Tibial nerve (tissue), 4 donors: ENCODE measurements around the gene MST1R. TPM values are rescaled to one million over a fixed set of nuclear protein-coding genes. Genes with fewer than 3 reads are reported as not detected.

Experiments
- DNase-seq, 2 donors: peaks; one replicate each; pipeline ENCODE4 v3.0.0-alpha.2; 2019; ENCODE audit warnings: low spot score in 2 of 2
- H3K27ac ChIP-seq, 4 donors: fragments of 200-600 bp; sonication (generic) in 3 of 4; one replicate each; pipeline ENCODE4 v1.5.1; 2017 to 2019; ENCODE audit warnings: mild to moderate bottlenecking in 1 of 4
- H3K27me3 ChIP-seq, 2 donors: fragments of 200-600 bp; sonication (generic) in 1 of 2; one replicate each; pipeline versions ENCODE4 v1.5.1 to v1.6.0; 2017 to 2019
- H3K36me3 ChIP-seq, 3 donors: fragments of 200-600 bp; sonication (generic); one replicate each; pipeline ENCODE4 v1.5.1; 2018 to 2019
- H3K4me1 ChIP-seq, 4 donors: fragments of 200-600 bp; sonication (generic) in 3 of 4; one replicate each; pipeline ENCODE4 v1.5.1; 2017 to 2019
- H3K4me3 ChIP-seq, 4 donors: fragments of 200-600 bp; sonication (generic) in 3 of 4; one replicate each; pipeline ENCODE4 v1.5.1; 2017 to 2019; ENCODE audit warnings: mild to moderate bottlenecking in 1 of 4, moderate library complexity in 1 of 4
- H3K9me3 ChIP-seq, 4 donors: fragments of 200-600 bp; sonication (generic) in 3 of 4; one replicate each; pipeline ENCODE4 v1.5.1; 2017 to 2019
- CTCF ChIP-seq, 5 experiments: fragments of 200-600 bp in 3 of 5; fragments of 450-650 bp in 2 of 5; sonication (generic) in 3 of 5; IDR thresholded peaks; one replicate each; pipeline ENCODE4 v1.5.1; 2016 to 2019; ENCODE audit warnings: antibody characterized with exemption in 5 of 5, mild to moderate bottlenecking in 3 of 5, moderate library complexity in 2 of 5
- EP300 ChIP-seq, 2 donors: sonication (generic); formaldehyde crosslinking; IDR thresholded peaks; one replicate each; pipeline ENCODE4 v1.6.1; 2017; ENCODE audit warnings: antibody characterized with exemption in 2 of 2, mild to moderate bottlenecking in 1 of 2
- POLR2A ChIP-seq, 2 donors: fragments of 450-650 bp; IDR thresholded peaks; one replicate each; pipeline ENCODE4 v1.6.1; 2017; ENCODE audit warnings: antibody characterized with exemption in 2 of 2, mild to moderate bottlenecking in 2 of 2, moderate library complexity in 2 of 2
- WGBS, 2 donors: methylation state at CpG; one replicate each; pipeline ENCODE4 v1.1.5; 2018; 5-methylcytosine and 5-hydroxymethylcytosine counted together
- total RNA-seq, 4 donors: library from RNA; depleted of rRNA; stranded (reverse); fragments of >200 nt; gene quantifications; one replicate each; pipeline ENCODE4 v1.1.0, GENCODE V29; 2016

The MST1R gene
- total RNA-seq, 4 donors from 2014 or later = 1.0 to 2.8 (median 2.3) TPM

GRCh38 chr3:49895791-49896190 is 7.9 kb downstream of the MST1R start:
- no peak overlapping the region for H3K4me3 ChIP-seq
- no peak for DNase-seq
- no peaks in the 10 kb centered on the region for H3K27me3 ChIP-seq
- H3K27ac ChIP-seq = no peak overlapping the region
- no peaks in the 10 kb centered on the region for H3K4me1 ChIP-seq
- peaks cover 0 to 5% (median 0%) of the 10 kb centered on the region in 3 donors for H3K36me3 ChIP-seq
- WGBS, 2 donors = 84 to 93% methylated on average over 7 to 9 of the region's 9 CpGs
- TF ChIP-seq EP300 (IDR thresholded peaks at IDR 0.05) = no peak
- no peaks in the 10 kb centered on the region for H3K9me3 ChIP-seq

GRCh38 chr3:49889296-49889695 is 14.4 kb downstream of the MST1R start:
- no peak for TF ChIP-seq CTCF (IDR thresholded peaks at IDR 0.05)
- no peak for TF ChIP-seq EP300 (IDR thresholded peaks at IDR 0.05)
- TF ChIP-seq POLR2A (IDR thresholded peaks at IDR 0.05) = no peak
- no peaks in the 10 kb centered on the region for H3K36me3 ChIP-seq
- 68 to 75% methylated on average over 10 of the region's 10 CpGs for WGBS, 2 donors
- no peaks in the 10 kb centered on the region for H3K9me3 ChIP-seq
- no peak overlapping the region for H3K4me3 ChIP-seq
- DNase-seq = no peak
- H3K27ac ChIP-seq = no peak overlapping the region
- no peaks in the 10 kb centered on the region for H3K27me3 ChIP-seq
- H3K4me1 ChIP-seq = no peaks in the 10 kb centered on the region

GRCh38 chr3:49886922-49887265 is 16.8 kb downstream of the MST1R start:
- H3K4me1 ChIP-seq = peaks cover 0 to 8% (median 0%) of the 10 kb centered on the region in 4 donors
- H3K27ac ChIP-seq = no peak overlapping the region
- no peak overlapping the region for H3K4me3 ChIP-seq
- no peaks in the 10 kb centered on the region for H3K36me3 ChIP-seq
- no peaks in the 10 kb centered on the region for H3K9me3 ChIP-seq
- no peaks in the 10 kb centered on the region for H3K27me3 ChIP-seq
- DNase-seq = no peak
- TF ChIP-seq POLR2A (IDR thresholded peaks at IDR 0.05) (no peak), CTCF (IDR thresholded peaks at IDR 0.05) (no peak), EP300 (IDR thresholded peaks at IDR 0.05) (no peak)

- Histone ChIP-seq H3K9me3 (no peaks in the 10 kb centered on the region), H3K4me1 (peaks cover 0 to 21% (median 0%) of the 10 kb centered on the region in 4 donors), H3K27ac (no peak overlapping the region), H3K4me3 (no peak overlapping the region), H3K36me3 (no peaks in the 10 kb centered on the region), H3K27me3 (no peaks in the 10 kb centered on the region)
- 83 to 89% methylated on average over 4 of the region's 4 CpGs for WGBS, 2 donors
- DNase-seq = no peak
- TF ChIP-seq EP300 (IDR thresholded peaks at IDR 0.05) = no peak
- no peak for TF ChIP-seq CTCF (IDR thresholded peaks at IDR 0.05)
- TF ChIP-seq POLR2A (IDR thresholded peaks at IDR 0.05) = no peak
Observed at GRCh38 chr3:49883998-49884397, 19.7 kb downstream of the MST1R start.

- DNase-seq = no peak
- Histone ChIP-seq H3K36me3 (no peaks in the 10 kb centered on the region), H3K27ac (no peak overlapping the region), H3K9me3 (no peaks in the 10 kb centered on the region), H3K4me3 (no peak overlapping the region), H3K27me3 (no peaks in the 10 kb centered on the region), H3K4me1 (peaks cover 0 to 21% (median 0%) of the 10 kb centered on the region in 4 donors)
- WGBS, 2 donors = 4 to 31% methylated on average over 6 of the region's 6 CpGs
- TF ChIP-seq POLR2A (IDR thresholded peaks at IDR 0.05) = no peak
- TF ChIP-seq EP300 (IDR thresholded peaks at IDR 0.05) = no peak
Observed at GRCh38 chr3:49882166-49882565, 21.5 kb downstream of the MST1R start.

- 19 to 26% methylated on average over 6 of the region's 6 CpGs for WGBS, 2 donors
- Histone ChIP-seq H3K27ac (no peak overlapping the region), H3K36me3 (no peaks in the 10 kb centered on the region), H3K4me1 (peaks cover 0 to 21% (median 0%) of the 10 kb centered on the region in 4 donors), H3K9me3 (no peaks in the 10 kb centered on the region), H3K27me3 (no peaks in the 10 kb centered on the region), H3K4me3 (no peak overlapping the region)
- TF ChIP-seq CTCF (IDR thresholded peaks at IDR 0.05) = no peak
- no peak for TF ChIP-seq EP300 (IDR thresholded peaks at IDR 0.05)
- no peak for TF ChIP-seq POLR2A (IDR thresholded peaks at IDR 0.05)
- no peak for DNase-seq
Observed at GRCh38 chr3:49880581-49881315, 22.9 kb downstream of the MST1R start.
